GM21515 (cell line): ENCODE data around the gene CORIN.
"Not testable (repeated sequence)": the region's sequence is repeated elsewhere in the genome, so short reads cannot be mapped to it uniquely, and the experiment has no call there.

Experiments used
- ATAC-seq: cut with Tn5 transposase; IDR thresholded peaks from one replicate; pipeline ENCODE4 v1.9.1; 2021; ENCODE audit not compliant: unreplicated experiment

Gene CORIN

GRCh38 chr4:47577779-47578553, 259.9 kb downstream of the CORIN start:
- no peak for ATAC-seq

DNA sequence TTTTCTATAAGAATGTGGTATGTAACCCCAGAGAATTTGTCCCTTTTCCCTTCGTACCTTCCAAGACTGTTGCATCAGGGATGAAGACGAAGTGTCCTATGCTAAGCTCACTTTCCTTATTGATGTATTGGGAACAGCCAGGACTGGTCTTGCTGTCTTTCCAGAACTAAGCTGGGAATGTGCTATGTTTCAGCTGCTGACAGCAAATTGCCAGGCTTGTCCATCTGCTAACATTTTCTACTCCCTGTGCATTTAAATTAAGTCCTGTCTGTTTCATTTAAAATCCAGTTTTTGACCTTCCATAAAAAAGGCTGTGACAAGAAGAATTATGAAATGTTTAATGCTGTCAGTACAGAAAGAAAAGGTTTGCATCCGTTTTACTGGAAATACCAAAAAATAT, 264.9 kb downstream of the CORIN start:
- no peak for ATAC-seq

DNA sequence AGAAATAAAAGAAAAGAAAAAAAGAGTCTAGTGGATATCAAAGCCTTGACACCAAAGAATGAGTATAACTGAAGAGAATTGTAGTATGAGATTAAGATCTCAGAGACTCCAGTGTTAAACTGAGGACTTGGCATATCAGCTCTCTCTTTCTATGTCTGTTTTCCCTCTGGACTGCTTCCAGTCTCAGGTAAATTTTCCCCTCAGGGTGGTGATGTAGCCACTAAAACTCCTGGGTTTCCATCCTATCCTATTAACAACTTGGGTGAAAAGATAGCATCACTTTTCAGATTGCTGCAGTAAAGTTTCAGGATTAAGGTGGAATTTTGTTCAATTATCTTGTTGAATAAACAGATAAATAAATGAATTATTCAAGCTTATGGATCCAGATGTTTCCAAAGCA, 267.1 kb downstream of the CORIN start:
- no peak for ATAC-seq

GRCh38 chr4:47567511-47567910, 270.4 kb downstream of the CORIN start:
- no peak for ATAC-seq

DNA sequence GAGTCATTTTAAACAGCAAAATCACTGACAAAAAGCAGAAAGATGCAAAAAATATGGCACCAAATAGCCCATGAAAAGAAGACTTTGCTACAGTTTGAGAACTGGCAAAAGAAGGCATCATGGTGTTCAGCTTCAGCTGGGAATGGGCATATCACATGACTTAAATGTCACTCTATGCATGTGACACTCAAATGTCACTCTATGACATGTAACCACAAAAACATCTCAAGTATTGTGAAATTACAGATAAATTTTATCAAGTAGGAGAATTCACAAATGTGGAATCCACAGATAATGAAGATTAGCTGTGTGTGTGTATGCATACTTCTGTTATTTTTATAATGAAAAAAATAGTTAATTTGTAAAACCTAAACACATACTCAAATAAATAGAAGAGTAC, 270.9 kb downstream of the CORIN start:
- ATAC-seq = no peak

- ATAC-seq = no peak
These were observed 271.3 kb downstream of the CORIN start for GRCh38 chr4:47566566-47566965.

DNA sequence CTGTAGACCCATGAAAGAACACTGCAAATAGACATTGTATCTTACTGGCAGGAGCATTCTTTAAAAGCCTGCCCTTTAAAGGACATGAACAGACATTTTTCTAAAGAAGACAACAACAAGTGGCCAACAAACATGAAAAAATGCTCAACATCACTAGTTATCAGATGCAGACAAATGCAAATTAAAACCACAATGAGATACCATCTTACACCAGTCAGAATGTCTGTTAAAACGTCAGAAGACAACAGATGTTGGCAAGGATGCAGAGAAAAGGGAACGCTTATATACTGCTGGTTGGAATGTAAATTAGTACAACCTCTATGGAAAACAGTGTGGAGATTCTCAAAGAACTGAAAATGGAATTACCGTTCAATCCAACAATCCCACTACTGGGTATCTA, 275.6 kb downstream of the CORIN start:
- ATAC-seq = no peak

- ATAC-seq = no peak
These were observed 276.5 kb downstream of the CORIN start for GRCh38 chr4:47561331-47561730.

- ATAC-seq = no peak
These were observed 277.2 kb downstream of the CORIN start for GRCh38 chr4:47560682-47561081.

GRCh38 chr4:47557255-47557654, 280.6 kb downstream of the CORIN start:
- no peak for ATAC-seq

DNA sequence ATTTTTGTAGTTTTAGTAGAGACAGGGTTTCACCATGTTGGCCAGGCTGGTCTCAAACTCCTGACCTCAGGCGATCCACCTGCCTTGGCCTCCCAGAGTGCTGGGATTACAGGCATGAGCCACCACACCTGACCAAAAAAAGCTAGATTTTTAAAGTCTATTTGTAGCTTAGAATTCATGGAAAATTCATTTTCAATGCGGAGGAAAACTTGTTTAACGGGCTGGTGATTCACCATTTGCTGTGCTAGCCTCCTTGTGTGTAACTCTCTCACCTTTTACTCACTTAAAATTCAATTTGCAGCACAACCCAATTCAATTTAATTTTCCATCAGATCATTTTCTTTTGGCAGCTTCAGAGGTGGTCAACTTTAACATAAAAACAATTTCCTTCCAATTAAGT, 281.9 kb downstream of the CORIN start:
- not testable (repeated sequence) for ATAC-seq

DNA sequence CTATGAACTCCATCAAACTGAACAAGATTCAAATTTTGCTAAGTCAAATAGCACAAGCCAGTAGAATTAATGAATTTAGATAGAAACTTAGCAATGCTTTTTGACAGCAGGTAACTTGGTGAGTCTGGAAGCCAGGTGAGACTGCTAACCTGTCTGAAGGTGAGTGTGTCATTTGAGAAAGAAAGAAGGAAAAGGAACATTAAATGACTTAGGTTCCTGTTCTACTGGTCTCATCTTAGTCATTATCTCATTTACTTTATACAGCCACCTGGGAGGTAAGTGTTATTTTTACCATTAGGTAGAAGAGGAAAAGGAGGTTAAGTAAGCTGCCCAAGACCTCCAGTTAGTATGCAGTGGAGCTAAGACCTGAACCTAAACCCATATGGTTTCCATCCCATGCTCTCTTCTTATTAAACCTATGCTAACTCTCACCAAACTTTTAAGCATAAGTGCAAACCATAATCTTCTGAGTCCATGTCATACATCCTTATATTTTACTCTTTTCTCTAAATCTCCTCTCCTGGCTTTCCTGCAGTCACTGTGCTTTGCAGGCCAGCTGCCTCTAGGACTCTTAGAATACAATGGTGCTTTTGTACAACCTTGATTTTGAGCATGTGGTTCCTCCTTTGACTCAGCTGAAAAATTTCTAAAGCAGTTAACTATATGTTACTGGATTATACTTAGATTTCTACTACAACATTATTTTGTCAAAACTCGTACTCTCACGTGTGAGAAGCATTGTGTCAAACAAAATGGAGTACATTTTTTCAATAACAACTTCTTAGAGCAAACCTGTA, 284.3 kb downstream of the CORIN start:
- no peak for ATAC-seq

DNA sequence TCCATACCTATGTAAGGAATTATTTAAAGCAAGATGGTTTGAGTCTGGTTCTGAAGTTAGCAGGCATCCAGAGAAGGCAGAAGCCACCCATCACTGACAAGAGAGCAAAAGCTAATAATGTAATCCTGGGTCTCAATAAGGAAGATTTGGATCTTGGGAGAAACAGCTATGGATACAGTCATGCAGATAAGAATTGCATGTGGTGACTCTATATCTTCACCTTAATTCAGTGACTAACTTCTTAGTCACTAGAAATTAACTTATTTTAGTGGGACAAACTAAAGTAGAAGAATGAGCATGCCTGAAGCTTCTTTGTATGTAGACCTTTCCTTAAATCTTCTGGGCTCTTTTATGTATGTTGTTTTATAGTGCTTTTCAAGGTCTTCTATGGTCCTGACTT, 286.2 kb downstream of the CORIN start:
- ATAC-seq = no peak

- no peak for ATAC-seq
These were observed 286.8 kb downstream of the CORIN start for GRCh38 chr4:47550899-47551548.

GRCh38 chr4:47550357-47550756, 287.5 kb downstream of the CORIN start:
- ATAC-seq = not testable (repeated sequence)
